Measurements from ENCODE around the gene FOSB. TPM values are rescaled to one million over a fixed set of nuclear protein-coding genes. Genes with fewer than 3 reads are reported as not detected.

The FOSB gene
- total and polyA plus RNA-seq, 11 donors = 0.23 to 107 (median 1.1) TPM

DNA sequence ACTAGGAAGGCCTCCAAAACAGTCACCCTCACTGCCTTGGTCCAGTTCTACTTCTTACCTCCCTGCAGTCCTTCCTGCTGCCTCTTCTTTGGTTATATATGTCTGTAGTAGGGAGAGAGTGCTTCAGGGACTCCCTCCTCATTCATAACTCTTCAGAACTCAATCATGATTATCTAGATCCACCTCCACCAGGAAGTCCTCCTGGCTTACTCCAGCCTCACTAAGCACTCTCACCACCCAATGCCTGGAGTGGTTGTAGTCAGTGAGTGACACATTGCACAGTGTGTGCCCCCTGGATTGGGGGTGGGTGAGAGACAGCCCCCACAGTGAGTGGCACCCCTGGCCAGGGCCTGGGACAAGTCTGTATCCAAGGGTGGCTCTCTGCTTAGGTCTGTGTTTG lies 10.0 kb upstream of the FOSB start:
- no peak overlapping the region for H3K4me3 ChIP-seq
- H3K36me3 ChIP-seq = no peaks in the 10 kb centered on the region
- TF ChIP-seq POLR2A (IDR thresholded peaks at IDR 0.05) (no peak), CTCF (IDR thresholded peaks at IDR 0.05) (no peak)
- H3K9me3 ChIP-seq = no peaks in the 10 kb centered on the region
- H3K27ac ChIP-seq = no peak overlapping the region
- intact Hi-C loops (cut with DNase I) = no loop called here
- ATAC-seq (no peak), DNase-seq (no peak)
- H3K27me3 ChIP-seq = no peaks in the 10 kb centered on the region
- H3K4me1 ChIP-seq = peaks cover 0 to 26% (median 14%) of the 10 kb centered on the region in 12 donors

DNA sequence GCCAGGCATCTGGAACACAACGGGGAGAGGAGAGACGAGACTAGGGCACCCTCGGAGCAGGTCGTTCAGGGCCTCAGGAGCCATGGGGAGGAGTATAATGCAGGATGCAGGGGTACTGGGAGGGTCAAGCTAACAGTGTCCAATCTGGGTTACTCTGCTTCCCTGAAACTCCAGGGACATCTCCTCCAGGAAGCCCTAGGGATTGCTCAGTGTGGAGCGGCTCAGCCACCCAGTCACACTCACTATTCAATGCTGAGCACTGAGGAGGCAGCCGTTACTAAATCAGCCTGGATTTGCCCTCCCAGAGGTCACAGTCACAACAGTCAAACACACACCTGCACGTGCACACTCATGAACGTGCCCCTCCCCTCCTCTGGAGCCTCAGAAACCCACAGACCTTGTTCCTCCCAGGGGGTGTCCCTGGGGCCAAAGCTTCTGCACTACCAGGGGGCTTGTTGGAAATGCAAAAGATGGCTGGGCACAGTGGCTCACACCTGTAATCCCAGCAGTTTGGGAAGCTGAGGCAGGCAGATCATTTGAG lies 6.9 kb upstream of the FOSB start:
- H3K4me3 ChIP-seq = no peak overlapping the region
- 52 to 79% (median 61%) methylated on average over 5 to 8 of the region's 8 CpGs for WGBS, 4 donors

DNA sequence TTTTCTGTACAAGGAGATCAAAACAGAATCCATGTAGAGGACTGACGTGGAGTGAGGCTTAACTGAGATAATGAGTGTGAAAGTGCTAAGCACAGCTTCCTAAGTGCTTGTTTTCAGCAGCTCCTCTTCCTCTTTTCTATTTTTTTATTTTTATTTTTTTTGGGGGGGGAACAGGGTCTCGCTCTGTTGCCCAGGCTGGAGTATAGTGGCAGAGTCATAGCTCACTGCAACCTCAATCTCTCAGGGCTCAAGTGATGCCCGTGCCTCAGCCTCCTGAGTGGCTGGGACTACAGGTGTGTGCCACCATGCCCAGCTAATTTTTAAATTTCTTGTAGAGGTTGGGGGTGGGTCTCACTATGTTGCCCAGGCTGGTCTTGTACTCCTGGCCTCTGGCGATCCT lies 5.6 kb upstream of the FOSB start:
- peaks cover 0 to 5% (median 3%) of the 10 kb centered on the region in 12 donors for H3K4me1 ChIP-seq
- no peak for DNase-seq
- ATAC-seq = no peak
- intact Hi-C loops (cut with DNase I) = no loop called here
- no peak overlapping the region for H3K27ac ChIP-seq
- H3K9me3 ChIP-seq = no peaks in the 10 kb centered on the region
- H3K36me3 ChIP-seq = no peaks in the 10 kb centered on the region
- no peak overlapping the region for H3K4me3 ChIP-seq
- H3K27me3 ChIP-seq = no peaks in the 10 kb centered on the region
- TF ChIP-seq CTCF (IDR thresholded peaks at IDR 0.05) (no peak), POLR2A (IDR thresholded peaks at IDR 0.05) (no peak)
- WGBS, 4 donors = 59 to 73% (median 69%) methylated on average over 4 of the region's 4 CpGs

More for the DNA sequence above, 6.9 kb upstream of the FOSB start:
- H3K27ac ChIP-seq = no peak overlapping the region
- no peaks in the 10 kb centered on the region for H3K27me3 ChIP-seq
- H3K36me3 ChIP-seq = no peaks in the 10 kb centered on the region
- intact Hi-C loops (cut with DNase I) = no loop called here
- TF ChIP-seq CTCF (IDR thresholded peaks at IDR 0.05) (no peak), POLR2A (IDR thresholded peaks at IDR 0.05) (no peak)
- H3K9me3 ChIP-seq = no peaks in the 10 kb centered on the region
- no peak for DNase-seq
- H3K4me1 ChIP-seq = peaks cover 0 to 8% (median 5%) of the 10 kb centered on the region in 12 donors
- no peak for ATAC-seq

- H3K4me3 ChIP-seq = no peak overlapping the region
- 74 to 91% (median 79%) methylated on average over 4 of the region's 4 CpGs for WGBS, 4 donors
- no peaks in the 10 kb centered on the region for H3K27me3 ChIP-seq
- intact Hi-C loops (cut with DNase I) = no loop called here
- no peak for TF ChIP-seq POLR2A (IDR thresholded peaks at IDR 0.05)
- TF ChIP-seq CTCF (IDR thresholded peaks at IDR 0.05) = no peak
- H3K27ac ChIP-seq = no peak overlapping the region
- no peak for DNase-seq
- no peak for ATAC-seq
- H3K36me3 ChIP-seq = no peaks in the 10 kb centered on the region
- no peaks in the 10 kb centered on the region for H3K9me3 ChIP-seq
- peaks cover 0 to 12% (median 9%) of the 10 kb centered on the region in 12 donors for H3K4me1 ChIP-seq
These were observed 4.6 kb upstream of the FOSB start for GRCh38 chr19:45463241-45463640.
